ENCODE results near the gene ERLIN1. TPM values are rescaled to one million over a fixed set of nuclear protein-coding genes. Genes with fewer than 3 reads are reported as not detected.

The ERLIN1 gene
- total RNA-seq, 1 experiment from 2014 or later, result 15.1 TPM

GRCh38 chr10:100146398-100146797 lies 39.4 kb downstream of the ERLIN1 start:
- DNase-seq (no peak), ATAC-seq (no peak)
- Histone ChIP-seq H3K9me2 (replicated peaks; ENCODE audit: low read length) (no peaks in the 10 kb centered on the region), H3K27me3 (ENCODE audit: low read length) (no peaks in the 10 kb centered on the region), H3K9me3 (ENCODE audit: low read length) (no peaks in the 10 kb centered on the region), H4K20me1 (ENCODE audit: low read length) (no peaks in the 10 kb centered on the region), H3K4me1 (ENCODE audit: insufficient read depth, low read length) (peaks cover 22% of the 10 kb centered on the region), H3K27ac (ENCODE audit: low read length) (no peak overlapping the region), H3K9ac (ENCODE audit: low read length) (no peak overlapping the region), H3K4me2 (ENCODE audit: low read length) (no peak overlapping the region), H2AFZ (ENCODE audit: low read length) (no peak overlapping the region), H3K79me2 (ENCODE audit: low read length) (no peaks in the 10 kb centered on the region), H3K36me3 (ENCODE audit: low read depth, low read length) (peaks cover 10% of the 10 kb centered on the region), H3F3A (ENCODE audit: low read length, unreplicated experiment) (no peaks in the 10 kb centered on the region), H3K4me3 (ENCODE audit: low read length) (no peak overlapping the region)
- TF ChIP-seq EZH2phosphoT487 (IDR thresholded peaks at IDR 0.05; ENCODE audit: borderline replicate concordance, low read length) (no peak), EZH2 (IDR thresholded peaks at IDR 0.05; ENCODE audit: low read length, unreplicated experiment) (no peak), CTCF (conservative IDR thresholded peaks at IDR 0.05; ENCODE audit: low read depth, low read length) (no peak)
- intact Hi-C loops (cut with micrococcal nuclease), result no loop called here
- ChIA-PET POLR2A (ENCODE audit: unreplicated experiment) (no interaction called here), CTCF (no interaction called here)
- no TSS peak for BruUV-seq (replicated peaks)

- Histone ChIP-seq H3K9me3 (ENCODE audit: low read length) (no peaks in the 10 kb centered on the region), H3K9me2 (replicated peaks; ENCODE audit: low read length) (no peaks in the 10 kb centered on the region), H3K4me3 (ENCODE audit: low read length) (no peak overlapping the region), H3K4me2 (ENCODE audit: low read length) (no peak overlapping the region), H3K4me1 (ENCODE audit: insufficient read depth, low read length) (peaks cover 12% of the 10 kb centered on the region), H3K79me2 (ENCODE audit: low read length) (no peaks in the 10 kb centered on the region), H4K20me1 (ENCODE audit: low read length) (no peaks in the 10 kb centered on the region), H3K27ac (ENCODE audit: low read length) (no peak overlapping the region), H3K27me3 (ENCODE audit: low read length) (no peaks in the 10 kb centered on the region), H3F3A (ENCODE audit: low read length, unreplicated experiment) (no peaks in the 10 kb centered on the region), H3K9ac (ENCODE audit: low read length) (no peak overlapping the region), H3K36me3 (ENCODE audit: low read depth, low read length) (no peaks in the 10 kb centered on the region), H2AFZ (ENCODE audit: low read length) (no peak overlapping the region)
- CTCF ChIA-PET, result no interaction called here
- no peak for DNase-seq
- ATAC-seq, result no peak
- TF ChIP-seq EZH2phosphoT487 (IDR thresholded peaks at IDR 0.05; ENCODE audit: borderline replicate concordance, low read length) (no peak), EZH2 (IDR thresholded peaks at IDR 0.05; ENCODE audit: low read length, unreplicated experiment) (no peak), CTCF (conservative IDR thresholded peaks at IDR 0.05; ENCODE audit: low read depth, low read length) (no peak)
- no TSS peak for BruUV-seq (replicated peaks)
- POLR2A ChIA-PET (ENCODE audit: unreplicated experiment), result no interaction called here
- intact Hi-C loops (cut with micrococcal nuclease), result no loop called here
These were observed 42.1 kb downstream of the ERLIN1 start for GRCh38 chr10:100143756-100144155.

- no peaks in the 10 kb centered on the region for H3K9me2 ChIP-seq (replicated peaks; ENCODE audit: low read length)
- no peak overlapping the region for H3K27ac ChIP-seq (ENCODE audit: low read length)
- no peak overlapping the region for H2AFZ ChIP-seq (ENCODE audit: low read length)
- no peaks in the 10 kb centered on the region for H3K27me3 ChIP-seq (ENCODE audit: low read length)
- H3K4me3 ChIP-seq (ENCODE audit: low read length), result no peak overlapping the region
- peaks cover 6% of the 10 kb centered on the region; the same call in 1 of the 2 replicates for H3K4me1 ChIP-seq (ENCODE audit: insufficient read depth, low read length)
- H3K79me2 ChIP-seq (ENCODE audit: low read length), result no peaks in the 10 kb centered on the region
- ATAC-seq, result no peak
- H3K9me3 ChIP-seq (ENCODE audit: low read length), result no peaks in the 10 kb centered on the region
- no peaks in the 10 kb centered on the region for H3F3A ChIP-seq (ENCODE audit: low read length, unreplicated experiment)
- no TSS peak for BruUV-seq (replicated peaks)
- DNase-seq, result no peak
- intact Hi-C loops (cut with micrococcal nuclease), result no loop called here
- TF ChIP-seq EZH2phosphoT487 (IDR thresholded peaks at IDR 0.05; ENCODE audit: borderline replicate concordance, low read length) (no peak), EZH2 (IDR thresholded peaks at IDR 0.05; ENCODE audit: low read length, unreplicated experiment) (no peak), CTCF (conservative IDR thresholded peaks at IDR 0.05; ENCODE audit: low read depth, low read length) (no peak)
- H3K4me2 ChIP-seq (ENCODE audit: low read length), result no peak overlapping the region
- no peaks in the 10 kb centered on the region for H3K36me3 ChIP-seq (ENCODE audit: low read depth, low read length)
- POLR2A ChIA-PET (ENCODE audit: unreplicated experiment), result no interaction called here
- no peaks in the 10 kb centered on the region for H4K20me1 ChIP-seq (ENCODE audit: low read length)
- H3K9ac ChIP-seq (ENCODE audit: low read length), result no peak overlapping the region
- CTCF ChIA-PET, result no interaction called here
These were observed 44.3 kb downstream of the ERLIN1 start for GRCh38 chr10:100141446-100142087.
